PC-9 (cell line): ENCODE results near the gene SHC1.

ENCODE experiments used
- EZH2 ChIP-seq: fragments of 200-600 bp; sonication (generic); IDR thresholded peaks from 2 replicates; pipeline ENCODE4 v1.8.0; 2017; ENCODE audit warnings: antibody characterized with exemption, low read depth
- TF ChIP-seq, protein P1 (sequence below): fragments of 200-600 bp; sonication (generic); conservative IDR thresholded peaks from 2 replicates; pipeline ENCODE4 v1.6.1; 2017; ENCODE audit warnings: mixed run types, antibody characterized with exemption, mild to moderate bottlenecking, moderate library complexity

- TF ChIP-seq, protein P1, sequence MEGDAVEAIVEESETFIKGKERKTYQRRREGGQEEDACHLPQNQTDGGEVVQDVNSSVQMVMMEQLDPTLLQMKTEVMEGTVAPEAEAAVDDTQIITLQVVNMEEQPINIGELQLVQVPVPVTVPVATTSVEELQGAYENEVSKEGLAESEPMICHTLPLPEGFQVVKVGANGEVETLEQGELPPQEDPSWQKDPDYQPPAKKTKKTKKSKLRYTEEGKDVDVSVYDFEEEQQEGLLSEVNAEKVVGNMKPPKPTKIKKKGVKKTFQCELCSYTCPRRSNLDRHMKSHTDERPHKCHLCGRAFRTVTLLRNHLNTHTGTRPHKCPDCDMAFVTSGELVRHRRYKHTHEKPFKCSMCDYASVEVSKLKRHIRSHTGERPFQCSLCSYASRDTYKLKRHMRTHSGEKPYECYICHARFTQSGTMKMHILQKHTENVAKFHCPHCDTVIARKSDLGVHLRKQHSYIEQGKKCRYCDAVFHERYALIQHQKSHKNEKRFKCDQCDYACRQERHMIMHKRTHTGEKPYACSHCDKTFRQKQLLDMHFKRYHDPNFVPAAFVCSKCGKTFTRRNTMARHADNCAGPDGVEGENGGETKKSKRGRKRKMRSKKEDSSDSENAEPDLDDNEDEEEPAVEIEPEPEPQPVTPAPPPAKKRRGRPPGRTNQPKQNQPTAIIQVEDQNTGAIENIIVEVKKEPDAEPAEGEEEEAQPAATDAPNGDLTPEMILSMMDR, result no peak
- TF ChIP-seq EZH2, result no peak
Measured at GRCh38 chr1:154938604-154939399, 31.7 kb downstream of the SHC1 start.
